Hematopoietic multipotent progenitor cell treated with erythropoietin and hydrocortisone succinate and interleukin-3 and kit ligand, for 4 days (in vitro differentiated cells): Measurements from ENCODE around the gene PRKRIP1.
"Not testable (repeated sequence)": the region's sequence is repeated elsewhere in the genome, so short reads cannot be mapped to it uniquely, and the experiment has no call there.

Experiments
- DNase-seq: peaks from one replicate; pipeline ENCODE4 v3.0.0-alpha.2; 2015

PRKRIP1 gene

GRCh38 chr7:102395873-102396709 is at the start of gene PRKRIP1:
TSS of gene PRKRIP1 (plus strand) at chr7:102396363. CDS start at chr7:102396412, 49 bp downstream.
- peak; percentile 93 for DNase-seq

- DNase-seq: not testable (repeated sequence)
Observed at GRCh38 chr7:102346983-102347382, 49.2 kb upstream of the PRKRIP1 start.

GRCh38 chr7:102356344-102356743 is 39.8 kb upstream of the PRKRIP1 start, which contains the start of gene SPDYE6:
TSS of gene SPDYE6 (minus strand) at chr7:102356444. CDS start at chr7:102356023, 421 bp downstream.
- DNase-seq: not testable (repeated sequence)

- peak; percentile 99 for DNase-seq
Observed at GRCh38 chr7:102363549-102364393, 32.4 kb upstream of the PRKRIP1 start.

- DNase-seq: peak; percentile 25
Observed at GRCh38 chr7:102364394-102364886, 31.7 kb upstream of the PRKRIP1 start.

GRCh38 chr7:102365390-102365789 is 30.8 kb upstream of the PRKRIP1 start:
- DNase-seq: not testable (repeated sequence)

- DNase-seq: not testable (repeated sequence)
Observed at GRCh38 chr7:102370038-102370437, 26.1 kb upstream of the PRKRIP1 start.

GRCh38 chr7:102372796-102373195 is 23.4 kb upstream of the PRKRIP1 start:
- not testable (repeated sequence) for DNase-seq

GRCh38 chr7:102376964-102377466 is 19.1 kb upstream of the PRKRIP1 start:
- no peak for DNase-seq

- DNase-seq: not testable (repeated sequence)
Observed at GRCh38 chr7:102380837-102381236, 15.3 kb upstream of the PRKRIP1 start.

GRCh38 chr7:102381696-102382425 is 14.3 kb upstream of the PRKRIP1 start:
- not testable (repeated sequence) for DNase-seq

- no peak for DNase-seq
Observed at GRCh38 chr7:102387064-102387463, 9.1 kb upstream of the PRKRIP1 start.

- DNase-seq: no peak
Observed at GRCh38 chr7:102389810-102390209, 6.4 kb upstream of the PRKRIP1 start.

- peak; percentile 80 for DNase-seq
Observed at GRCh38 chr7:102390697-102391484, 5.3 kb upstream of the PRKRIP1 start.

GRCh38 chr7:102392330-102392729 is 3.8 kb upstream of the PRKRIP1 start:
- no peak for DNase-seq

- no peak for DNase-seq
Observed at GRCh38 chr7:102393467-102393866, 2.7 kb upstream of the PRKRIP1 start.

- DNase-seq: no peak
Observed at GRCh38 chr7:102395592-102395872, 631 bp upstream of the PRKRIP1 start.

- no peak for DNase-seq
Observed at GRCh38 chr7:102396710-102397019, 502 bp downstream of the PRKRIP1 start.

- DNase-seq: no peak
Observed at GRCh38 chr7:102398543-102398942, 2.4 kb downstream of the PRKRIP1 start.

- no peak for DNase-seq
Observed at GRCh38 chr7:102400360-102400759, 4.2 kb downstream of the PRKRIP1 start.

- DNase-seq: no peak
Observed at GRCh38 chr7:102403563-102403962, 7.4 kb downstream of the PRKRIP1 start.
